Upper lobe of right lung (tissue), 1 donor: Measurements from ENCODE around the gene EXOSC7. TPM values are rescaled to one million over a fixed set of nuclear protein-coding genes. Genes with fewer than 3 reads are reported as not detected.
A peak's percentile ranks its signal among the peaks of the same experiment; 100 is the strongest.
"Not testable (repeated sequence)": the region's sequence is repeated elsewhere in the genome, so short reads cannot be mapped to it uniquely, and the experiment has no call there.

Experiments
- ATAC-seq: fragments of 200-7000 bp; cut with Tn5 transposase; one replicate; pipeline ENCODE4 v1.9.1; 2020; ENCODE audit warnings: mild to moderate bottlenecking, moderate library complexity
- DNase-seq: peaks from one replicate; pipeline ENCODE4 v3.0.0-alpha.2; 2020
- H3K27ac ChIP-seq: fragments of 200-600 bp; one replicate; pipeline ENCODE4 v1.8.0; 2022
- H3K27me3 ChIP-seq: fragments of 200-600 bp; one replicate; pipeline ENCODE4 v1.8.0; 2022; ENCODE audit warnings: mild to moderate bottlenecking
- H3K36me3 ChIP-seq: fragments of 200-600 bp; one replicate; pipeline ENCODE4 v1.8.0; 2022
- H3K4me1 ChIP-seq: fragments of 200-600 bp; one replicate; pipeline ENCODE4 v1.8.0; 2022
- H3K4me3 ChIP-seq: fragments of 200-600 bp; one replicate; pipeline ENCODE4 v1.8.0; 2022; ENCODE audit warnings: mild to moderate bottlenecking
- H3K9me3 ChIP-seq: fragments of 200-600 bp; one replicate; pipeline ENCODE4 v1.8.0; 2022
- intact Hi-C: fragments of 100-400 bp; cut with DNase I; formaldehyde crosslinking; loops from one replicate; pipeline ENCODE4 v1.11.0; 2022
- total RNA-seq: library from RNA; stranded (reverse); fragmentation: NEBNext Ultra II Directional; extraction: Animal tissue kit (Norgen Biotek cat#: 25700); gene quantifications from one replicate; pipeline ENCODE4 v1.2.1, GENCODE V29; 2021
- TF ChIP-seq, protein P1 (sequence below): fragments of 200-600 bp; IDR thresholded peaks from one replicate; pipeline ENCODE4 v1.8.0; 2022; ENCODE audit warnings: antibody characterized with exemption
- donor health status: DM: no; HTN: yes; CAD: no; lungs with severe emphysema.

Gene EXOSC7
- total RNA-seq, 1 donor from 2014 or later, result 36.2 TPM

DNA sequence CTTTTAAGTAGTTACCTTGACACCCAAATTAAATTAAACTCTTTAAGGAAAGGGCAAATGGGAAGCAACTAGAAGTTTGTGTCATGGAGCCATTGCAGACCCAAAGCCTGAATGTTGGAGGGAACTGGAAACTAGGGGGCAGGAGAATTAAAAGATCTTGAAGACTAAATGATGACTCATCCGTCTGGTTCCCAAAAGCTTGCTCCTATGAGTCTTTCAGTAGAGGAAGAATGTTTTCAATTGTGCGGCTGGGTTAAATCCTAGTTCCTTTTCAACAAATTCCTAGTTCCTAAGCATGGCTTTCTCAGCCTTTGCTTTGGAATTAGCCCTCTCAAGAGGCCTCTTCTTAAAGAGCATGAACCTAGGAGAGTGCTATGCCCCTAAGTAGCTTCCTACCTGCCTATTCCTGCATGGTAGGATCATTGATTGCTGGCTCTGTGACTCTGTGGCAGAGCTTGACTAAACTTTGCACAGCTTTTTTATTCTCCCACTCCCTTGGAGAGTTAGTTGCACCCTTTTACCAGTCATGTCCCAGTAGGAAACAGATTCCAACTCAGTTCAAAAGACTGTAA is 67.8 kb downstream of the EXOSC7 start:
- DNase-seq (no peak), ATAC-seq (peak; percentile 54)
- Histone ChIP-seq H3K9me3 (no peaks in the 10 kb centered on the region), H3K27ac (peak overlapping the region; percentile 6), H3K4me3 (no peak overlapping the region), H3K27me3 (no peaks in the 10 kb centered on the region), H3K36me3 (no peaks in the 10 kb centered on the region), H3K4me1 (peaks cover 3% of the 10 kb centered on the region)
- intact Hi-C loops, result loop anchor here (5.0 kb wide), 1 partner anchor 168 kb away; no protein-coding TSS in a partner anchor
- TF ChIP-seq, protein P1, sequence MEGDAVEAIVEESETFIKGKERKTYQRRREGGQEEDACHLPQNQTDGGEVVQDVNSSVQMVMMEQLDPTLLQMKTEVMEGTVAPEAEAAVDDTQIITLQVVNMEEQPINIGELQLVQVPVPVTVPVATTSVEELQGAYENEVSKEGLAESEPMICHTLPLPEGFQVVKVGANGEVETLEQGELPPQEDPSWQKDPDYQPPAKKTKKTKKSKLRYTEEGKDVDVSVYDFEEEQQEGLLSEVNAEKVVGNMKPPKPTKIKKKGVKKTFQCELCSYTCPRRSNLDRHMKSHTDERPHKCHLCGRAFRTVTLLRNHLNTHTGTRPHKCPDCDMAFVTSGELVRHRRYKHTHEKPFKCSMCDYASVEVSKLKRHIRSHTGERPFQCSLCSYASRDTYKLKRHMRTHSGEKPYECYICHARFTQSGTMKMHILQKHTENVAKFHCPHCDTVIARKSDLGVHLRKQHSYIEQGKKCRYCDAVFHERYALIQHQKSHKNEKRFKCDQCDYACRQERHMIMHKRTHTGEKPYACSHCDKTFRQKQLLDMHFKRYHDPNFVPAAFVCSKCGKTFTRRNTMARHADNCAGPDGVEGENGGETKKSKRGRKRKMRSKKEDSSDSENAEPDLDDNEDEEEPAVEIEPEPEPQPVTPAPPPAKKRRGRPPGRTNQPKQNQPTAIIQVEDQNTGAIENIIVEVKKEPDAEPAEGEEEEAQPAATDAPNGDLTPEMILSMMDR, result no peak

DNA sequence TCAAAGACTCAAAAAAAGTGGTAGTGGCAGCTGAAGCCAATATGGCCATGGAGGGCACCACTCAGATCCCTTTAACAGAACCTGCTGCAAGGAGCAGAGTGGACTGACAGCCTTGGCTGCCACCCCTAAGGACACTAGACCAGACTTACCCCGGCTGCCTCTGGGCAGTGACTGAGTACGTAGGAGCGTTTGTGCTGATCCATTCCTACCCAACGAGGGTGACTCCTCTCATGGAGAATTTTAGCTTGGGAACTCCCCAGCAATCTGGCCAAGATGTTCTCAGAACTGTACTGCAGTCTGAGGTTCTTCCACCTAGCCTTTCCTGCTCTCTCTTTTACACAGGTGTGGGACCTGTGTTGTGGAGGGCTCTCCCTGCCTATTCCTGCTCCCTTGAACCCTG is 72.2 kb downstream of the EXOSC7 start:
- no peak overlapping the region for H3K27ac ChIP-seq
- H3K36me3 ChIP-seq, result no peaks in the 10 kb centered on the region
- no peak overlapping the region for H3K4me3 ChIP-seq
- TF ChIP-seq, protein P1, result no peak
- ATAC-seq, result no peak
- H3K9me3 ChIP-seq, result no peaks in the 10 kb centered on the region
- no peaks in the 10 kb centered on the region for H3K27me3 ChIP-seq
- intact Hi-C loops, result no loop called here
- no peak for DNase-seq
- H3K4me1 ChIP-seq, result peaks cover 3% of the 10 kb centered on the region

DNA sequence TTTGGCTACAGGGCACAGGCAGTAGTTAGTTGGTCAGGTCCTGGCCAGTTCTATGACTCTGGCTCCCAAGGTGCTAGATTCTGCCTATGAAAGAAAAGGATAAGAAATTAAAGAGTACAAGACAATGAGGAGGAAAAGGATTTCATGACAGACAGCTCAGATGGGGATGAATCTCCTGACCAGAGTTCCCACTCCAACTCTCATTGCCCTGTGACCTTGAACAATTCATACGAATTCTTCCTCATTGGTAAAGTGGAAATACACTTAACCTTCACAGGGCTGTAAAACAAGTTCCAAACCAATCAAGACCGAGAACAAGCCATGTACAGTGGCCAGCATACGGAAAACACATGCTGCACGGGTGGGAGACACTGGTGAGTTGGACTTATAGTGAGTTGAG is 73.8 kb downstream of the EXOSC7 start:
- TF ChIP-seq, protein P1, result no peak
- Histone ChIP-seq H3K4me1 (no peaks in the 10 kb centered on the region), H3K27ac (no peak overlapping the region), H3K27me3 (no peaks in the 10 kb centered on the region), H3K4me3 (no peak overlapping the region), H3K36me3 (no peaks in the 10 kb centered on the region), H3K9me3 (no peaks in the 10 kb centered on the region)
- DNase-seq (no peak), ATAC-seq (no peak)
- intact Hi-C loops, result no loop called here

DNA sequence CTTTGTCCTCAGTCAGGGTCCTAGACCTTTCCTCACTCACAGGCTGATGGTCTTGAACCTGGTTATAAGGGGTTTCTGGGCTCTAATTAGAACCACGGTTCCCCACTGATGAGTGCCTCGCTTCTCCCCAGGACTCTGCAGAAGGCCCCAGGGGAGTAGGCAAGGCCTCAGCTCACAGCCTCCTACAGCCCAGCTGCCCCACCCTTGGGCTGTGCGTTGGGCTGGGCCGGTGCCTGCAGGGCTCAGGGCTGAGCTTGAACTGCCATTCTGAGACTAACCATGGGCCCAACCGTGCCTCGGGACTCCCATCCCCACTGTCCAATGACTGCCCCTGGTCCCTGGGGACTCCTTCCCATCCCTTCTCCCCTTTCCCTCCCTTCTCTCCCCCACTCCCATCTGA is 75.6 kb downstream of the EXOSC7 start:
- no peaks in the 10 kb centered on the region for H3K9me3 ChIP-seq
- no peak overlapping the region for H3K4me3 ChIP-seq
- intact Hi-C loops, result no loop called here
- no peak for ATAC-seq
- H3K4me1 ChIP-seq, result peaks cover 10% of the 10 kb centered on the region
- TF ChIP-seq, protein P1, result no peak
- DNase-seq, result no peak
- no peaks in the 10 kb centered on the region for H3K27me3 ChIP-seq
- no peak overlapping the region for H3K27ac ChIP-seq
- H3K36me3 ChIP-seq, result no peaks in the 10 kb centered on the region

DNA sequence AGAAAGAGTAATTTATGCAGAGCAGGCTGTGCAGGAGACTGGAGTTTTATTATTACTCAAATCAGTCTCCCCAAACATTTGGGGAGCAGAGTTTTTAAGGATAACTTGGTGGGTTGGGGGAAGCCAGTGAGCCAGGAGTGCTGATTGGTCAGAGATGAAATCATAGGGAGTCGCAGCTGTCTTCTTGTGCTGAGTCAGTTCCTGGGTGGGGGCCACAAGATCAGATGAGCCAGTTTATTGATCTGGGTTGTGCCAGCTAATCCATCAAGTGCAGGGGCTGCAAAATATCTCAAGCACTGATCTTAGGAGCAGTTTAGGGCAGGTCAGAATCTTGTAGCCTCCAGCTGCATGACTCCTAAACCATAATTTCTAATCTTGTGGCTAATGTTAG is 77.8 kb downstream of the EXOSC7 start:
- H3K4me1 ChIP-seq, result peaks cover 20% of the 10 kb centered on the region
- ATAC-seq, H3K27ac ChIP-seq, H3K9me3 ChIP-seq, intact Hi-C loops, H3K4me3 ChIP-seq, H3K27me3 ChIP-seq, H3K36me3 ChIP-seq, DNase-seq: not testable (repeated sequence)

DNA sequence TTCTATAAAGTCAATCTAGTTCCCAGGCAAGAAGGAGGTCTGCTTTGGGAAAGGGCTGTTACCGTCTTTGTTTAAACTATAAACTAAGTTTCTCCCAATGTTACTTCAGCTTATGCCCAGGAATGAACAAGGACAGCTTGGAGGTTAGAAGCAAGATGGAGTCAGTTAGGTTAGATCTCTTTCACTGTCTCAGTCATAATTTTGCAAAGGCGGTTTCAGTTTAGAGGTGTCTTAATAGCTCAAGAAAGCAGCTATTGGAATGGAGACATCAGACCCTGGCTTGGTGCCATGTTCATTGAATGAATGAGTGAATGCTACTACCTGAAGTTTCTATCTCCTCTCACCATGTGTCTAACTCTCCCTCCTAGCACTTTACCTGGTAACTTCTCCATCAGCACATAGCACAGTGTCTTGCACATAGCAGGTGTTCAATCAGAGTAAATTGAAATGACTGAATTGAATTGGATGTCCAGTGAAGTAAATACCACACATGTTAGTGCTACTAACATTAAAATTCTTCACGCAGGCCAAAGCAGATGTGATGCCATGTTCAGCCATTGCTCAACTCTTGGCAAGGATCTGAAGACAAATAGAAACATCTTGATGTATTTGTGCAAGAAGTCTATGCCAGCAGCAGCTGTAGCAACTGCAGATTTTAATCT is 78.3 kb downstream of the EXOSC7 start:
- no peak overlapping the region for H3K4me3 ChIP-seq
- no peaks in the 10 kb centered on the region for H3K27me3 ChIP-seq
- intact Hi-C loops, result no loop called here
- H3K4me1 ChIP-seq, result peaks cover 20% of the 10 kb centered on the region
- no peaks in the 10 kb centered on the region for H3K9me3 ChIP-seq
- ATAC-seq, result peak; percentile 28
- TF ChIP-seq, protein P1, result no peak
- no peak for DNase-seq
- no peaks in the 10 kb centered on the region for H3K36me3 ChIP-seq
- no peak overlapping the region for H3K27ac ChIP-seq
